Umbilical cord (tissue), 2 donors: Measurements from ENCODE around the gene CGB2. TPM values are rescaled to one million over a fixed set of nuclear protein-coding genes. Genes with fewer than 3 reads are reported as not detected.
A peak's percentile ranks its signal among the peaks of the same experiment; 100 is the strongest.

Experiments used
- DNase-seq: peaks from one replicate; pipeline ENCODE4 v3.0.0-alpha.2; 2015; ENCODE audit warnings: low spot score
- total RNA-seq: library from RNA; depleted of rRNA; stranded (reverse); fragments of >200 nt; gene quantifications from one replicate; pipeline ENCODE4 v1.2.3, GENCODE V29; 2014; ENCODE audit warnings: low replicate concordance; ENCODE audit not compliant: insufficient read depth

The CGB2 gene
- total RNA-seq, 1 donor from 2014 or later: 5.5 TPM

DNA sequence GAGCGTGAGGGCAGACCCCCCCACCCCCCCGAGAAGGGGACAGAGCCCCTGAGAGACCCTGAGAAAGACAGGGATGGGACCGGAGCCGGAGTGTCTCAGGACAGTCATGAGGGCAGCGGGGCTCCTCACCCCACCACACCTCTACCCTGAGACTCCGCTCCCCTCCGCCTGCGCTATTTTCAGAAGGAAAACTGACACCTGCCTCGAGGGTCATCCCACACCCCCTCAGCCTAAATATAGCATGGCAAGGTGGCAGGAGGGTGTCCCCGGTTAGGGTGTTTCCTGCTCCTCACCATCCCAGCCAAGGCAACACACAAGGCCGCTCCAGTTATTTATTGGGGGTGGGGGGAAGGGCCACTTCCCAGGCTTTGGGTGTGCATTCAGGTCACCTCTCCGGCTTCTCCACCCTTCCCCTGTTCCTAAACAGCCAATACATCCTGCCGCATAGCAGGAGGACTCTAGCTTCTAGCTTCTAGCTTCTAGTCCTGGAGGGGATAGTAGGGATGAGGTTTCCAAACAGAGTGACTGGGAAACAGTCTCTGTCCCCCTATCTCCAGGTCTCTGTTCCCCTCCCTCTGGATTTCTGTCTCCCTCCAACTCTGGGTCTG is 34.3 kb downstream of the CGB2 start:
- DNase-seq: no peak

DNA sequence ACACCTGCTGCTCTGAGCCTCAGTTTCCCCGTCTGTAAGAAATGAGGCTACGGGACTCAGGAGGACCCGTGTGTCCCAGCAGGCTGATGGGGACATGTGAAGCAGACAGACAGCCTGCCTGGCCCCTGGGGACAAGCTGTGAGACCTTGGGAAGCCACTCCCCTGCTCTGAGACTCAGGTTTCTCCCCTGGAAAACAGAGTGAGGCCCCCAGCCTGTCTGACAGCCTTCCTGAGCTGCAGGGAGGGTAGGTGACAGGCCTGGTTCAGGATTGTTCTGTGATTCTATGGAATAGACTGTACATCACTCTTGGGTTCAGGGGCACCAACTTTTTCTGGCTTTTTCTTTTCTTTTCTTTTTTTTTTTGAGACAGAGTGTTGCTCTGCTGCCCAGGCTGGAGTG is 35.9 kb downstream of the CGB2 start:
- DNase-seq: peak; percentile 19

DNA sequence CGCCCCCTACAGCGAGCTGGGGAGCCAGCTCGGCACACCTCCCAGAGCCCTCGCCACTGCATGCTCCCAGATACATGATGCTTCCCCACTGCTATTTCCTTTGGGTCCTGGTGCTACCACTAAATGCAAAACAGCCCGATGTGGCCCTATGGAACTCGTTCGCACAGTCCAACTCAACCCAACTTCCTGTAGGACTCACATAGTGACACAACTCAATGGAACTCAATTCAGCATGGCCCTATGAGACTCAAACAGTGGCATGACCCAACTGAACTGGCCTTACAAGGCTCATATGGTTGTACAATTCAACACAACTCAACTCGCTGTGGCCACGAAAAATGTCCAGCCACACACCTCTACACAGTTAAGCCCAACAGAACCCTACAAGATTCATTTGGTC is 37.3 kb downstream of the CGB2 start:
- DNase-seq: no peak

GRCh38 chr19:49070416-49070815 is 38.7 kb downstream of the CGB2 start:
- no peak for DNase-seq

- DNase-seq: no peak
Measured at GRCh38 chr19:49071860-49072547, 40.3 kb downstream of the CGB2 start.

- DNase-seq: no peak
Measured at GRCh38 chr19:49073514-49074378, 42.1 kb downstream of the CGB2 start.

DNA sequence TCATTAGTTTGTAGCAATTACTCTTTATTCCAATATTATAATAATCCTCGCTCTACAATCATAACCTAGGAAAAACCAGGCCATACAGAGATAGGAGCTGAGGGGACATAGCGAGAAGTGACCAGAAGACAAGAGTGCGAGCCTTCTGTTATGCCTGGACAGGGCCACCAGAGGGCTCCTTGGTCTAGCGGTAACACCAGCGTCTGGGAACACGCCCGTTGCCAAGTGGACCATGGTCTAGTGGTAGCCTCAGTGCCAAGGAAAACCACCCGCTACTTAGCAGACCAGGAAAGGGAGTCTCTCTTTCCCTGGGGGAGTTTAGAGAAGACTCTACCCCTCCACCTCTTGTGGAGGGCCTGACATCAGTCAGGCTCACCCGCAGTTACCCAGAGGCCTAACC is 43.2 kb downstream of the CGB2 start:
- DNase-seq: peak; percentile 40

- no peak for DNase-seq
Measured at GRCh38 chr19:49080392-49080791, 48.7 kb downstream of the CGB2 start.

DNA sequence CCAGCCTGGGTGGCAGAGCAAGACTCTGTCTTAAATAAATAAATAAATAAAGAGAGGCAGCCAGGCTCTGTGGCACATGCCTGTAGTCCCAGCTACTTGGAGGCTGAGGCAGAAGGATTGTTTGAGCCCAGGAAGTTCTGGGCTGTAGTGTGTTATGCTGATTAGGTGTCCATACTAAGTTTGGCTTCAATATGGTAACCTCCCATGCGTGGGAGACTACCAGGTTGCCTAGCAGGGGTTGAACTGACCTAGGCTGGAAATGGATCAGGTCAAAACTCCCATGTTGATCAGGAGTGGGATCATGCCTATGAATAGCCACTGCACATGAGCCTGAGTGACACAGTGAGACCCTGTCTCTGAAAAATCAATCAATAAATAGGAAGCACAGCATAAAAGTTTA is 49.6 kb downstream of the CGB2 start:
- DNase-seq: no peak

Other genes starting within 250 kb of the CGB2 start
- gene BCAT2, start 220.9 kb upstream of the CGB2 start, total RNA-seq: 11.1 TPM
- 3.4 TPM for gene HSD17B14, start 195.4 kb upstream of the CGB2 start, total RNA-seq
- gene PLEKHA4, start 163.3 kb upstream of the CGB2 start, total RNA-seq: 2.6 TPM
- 138 TPM for gene PPP1R15A, start 159.5 kb upstream of the CGB2 start, total RNA-seq
- not detected for gene TULP2, start 133.1 kb upstream of the CGB2 start, total RNA-seq
- 160 TPM for gene NUCB1, start 131.6 kb upstream of the CGB2 start, total RNA-seq
- gene DHDH, start 98.2 kb upstream of the CGB2 start, total RNA-seq: not detected
- gene BAX, start 77.0 kb upstream of the CGB2 start, total RNA-seq: 59.9 TPM
- gene FTL, start 66.6 kb upstream of the CGB2 start, total RNA-seq: 2,219 TPM
- 46.9 TPM for gene GYS1, start 38.6 kb upstream of the CGB2 start, total RNA-seq
- gene RUVBL2, start 38.0 kb upstream of the CGB2 start, total RNA-seq: 47.2 TPM
- not detected for gene LHB, start 14.8 kb upstream of the CGB2 start, total RNA-seq
- not detected for gene CGB3, start 7.6 kb upstream of the CGB2 start, total RNA-seq
- gene CGB1, start 5.0 kb downstream of the CGB2 start, total RNA-seq: not detected
- gene CGB5, start 12.0 kb downstream of the CGB2 start, total RNA-seq: not detected
- gene CGB8, start 17.2 kb downstream of the CGB2 start, total RNA-seq: not detected
- not detected for gene CGB7, start 25.9 kb downstream of the CGB2 start, total RNA-seq
- 4.1 TPM for gene NTF4, start 32.9 kb downstream of the CGB2 start, total RNA-seq
- 0.72 TPM for gene KCNA7, start 40.8 kb downstream of the CGB2 start, total RNA-seq
- 143 TPM for gene SNRNP70, start 53.6 kb downstream of the CGB2 start, total RNA-seq
- not detected for gene LIN7B, start 82.5 kb downstream of the CGB2 start, total RNA-seq
- not detected for gene C19orf73, start 87.3 kb downstream of the CGB2 start, total RNA-seq
- gene PPFIA3, start 87.7 kb downstream of the CGB2 start, total RNA-seq: 32.5 TPM
- 0.72 TPM for gene HRC, start 123.5 kb downstream of the CGB2 start, total RNA-seq
- gene TRPM4, start 125.9 kb downstream of the CGB2 start, total RNA-seq: 8.2 TPM